Astrocyte of the cerebellum (primary cell): ENCODE data around the gene ARHGAP8.

Experiments used
- DNase-seq: peaks from one replicate; pipeline ENCODE4 v3.0.0-alpha.2; 2011; ENCODE audit warnings: low read depth
- H3K4me3 ChIP-seq: 2 replicates; pipeline ENCODE4 v1.5.1; 2011; ENCODE audit warnings: mild to moderate bottlenecking, low read depth, low read length, moderate library complexity
- in situ Hi-C: cut with HindIII; loops from 2 replicates; pipeline ENCODE4 v1.10.0; 2017; ENCODE audit warnings: low sequenced_read_pairs
- TF ChIP-seq, protein P1 (sequence below): IDR thresholded peaks from 2 replicates; pipeline ENCODE4 v1.5.1; 2012; ENCODE audit warnings: low read length, low read depth, moderate library complexity, mild to moderate bottlenecking; ENCODE audit errors: missing control alignments

The ARHGAP8 gene

DNA sequence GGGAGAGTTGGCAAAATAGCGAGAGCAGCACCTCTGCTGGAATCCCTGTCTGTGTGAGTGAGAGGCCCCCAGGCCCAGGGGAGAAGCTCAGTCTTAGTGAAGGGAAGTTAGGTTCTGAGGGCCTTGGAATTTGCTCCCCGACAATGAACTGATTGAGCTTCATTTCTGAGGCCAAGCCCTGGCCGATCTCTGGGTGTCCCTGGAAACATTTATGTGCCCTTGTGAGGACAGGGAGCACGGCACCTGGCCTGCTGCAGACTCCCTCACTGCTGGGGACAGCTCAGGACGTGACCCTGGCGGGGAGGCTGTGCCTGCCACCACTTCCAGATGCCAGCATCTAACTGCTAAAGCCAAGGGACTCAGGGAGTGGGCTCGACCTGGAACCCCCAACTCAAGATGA is 52.0 kb downstream of the ARHGAP8 start:
- DNase-seq: no peak
- H3K4me3 ChIP-seq: no peak overlapping the region
- in situ Hi-C loops: no loop called here
- TF ChIP-seq, protein P1, sequence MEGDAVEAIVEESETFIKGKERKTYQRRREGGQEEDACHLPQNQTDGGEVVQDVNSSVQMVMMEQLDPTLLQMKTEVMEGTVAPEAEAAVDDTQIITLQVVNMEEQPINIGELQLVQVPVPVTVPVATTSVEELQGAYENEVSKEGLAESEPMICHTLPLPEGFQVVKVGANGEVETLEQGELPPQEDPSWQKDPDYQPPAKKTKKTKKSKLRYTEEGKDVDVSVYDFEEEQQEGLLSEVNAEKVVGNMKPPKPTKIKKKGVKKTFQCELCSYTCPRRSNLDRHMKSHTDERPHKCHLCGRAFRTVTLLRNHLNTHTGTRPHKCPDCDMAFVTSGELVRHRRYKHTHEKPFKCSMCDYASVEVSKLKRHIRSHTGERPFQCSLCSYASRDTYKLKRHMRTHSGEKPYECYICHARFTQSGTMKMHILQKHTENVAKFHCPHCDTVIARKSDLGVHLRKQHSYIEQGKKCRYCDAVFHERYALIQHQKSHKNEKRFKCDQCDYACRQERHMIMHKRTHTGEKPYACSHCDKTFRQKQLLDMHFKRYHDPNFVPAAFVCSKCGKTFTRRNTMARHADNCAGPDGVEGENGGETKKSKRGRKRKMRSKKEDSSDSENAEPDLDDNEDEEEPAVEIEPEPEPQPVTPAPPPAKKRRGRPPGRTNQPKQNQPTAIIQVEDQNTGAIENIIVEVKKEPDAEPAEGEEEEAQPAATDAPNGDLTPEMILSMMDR: no peak

DNA sequence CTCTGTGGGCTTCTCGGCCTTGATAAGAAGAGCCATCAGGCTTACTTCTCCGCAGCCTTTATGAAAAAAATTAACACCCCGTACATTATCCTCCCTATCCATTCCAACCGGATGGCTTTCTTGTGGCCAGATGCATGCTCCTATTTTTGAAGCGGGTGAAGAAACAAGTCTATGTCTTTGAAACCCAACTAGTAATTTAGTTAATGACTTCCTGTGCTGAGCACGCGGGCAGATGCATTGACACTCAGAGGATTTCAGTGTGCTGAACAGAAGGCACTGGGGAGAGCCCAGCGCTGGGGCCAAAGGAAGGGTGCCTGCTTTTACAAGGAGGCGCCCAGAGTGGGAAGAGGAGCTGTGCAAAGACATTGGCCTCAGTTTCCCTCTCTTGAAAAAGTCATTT is 53.3 kb downstream of the ARHGAP8 start:
- in situ Hi-C loops: no loop called here
- no peak overlapping the region for H3K4me3 ChIP-seq
- TF ChIP-seq, protein P1: no peak
- DNase-seq: no peak

DNA sequence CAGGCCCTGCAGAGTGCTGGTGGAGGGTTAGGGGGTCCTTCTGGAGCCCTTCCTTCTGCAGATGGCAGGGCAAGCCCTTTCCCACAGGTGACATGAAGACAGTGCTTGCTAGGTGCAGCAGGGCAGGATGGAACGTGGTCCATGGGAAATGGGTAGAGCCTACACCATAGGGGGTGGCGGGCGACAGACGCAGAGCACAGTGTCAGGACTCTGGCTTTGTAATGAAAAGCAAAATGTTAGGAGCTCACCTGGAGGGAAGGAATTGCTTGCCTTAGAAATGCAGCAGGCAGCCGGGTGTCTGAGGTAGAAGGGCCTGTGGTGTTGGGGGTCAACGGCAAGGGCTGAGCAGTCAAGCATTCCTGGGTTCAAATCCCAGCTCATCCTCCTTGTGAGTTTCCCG is 54.9 kb downstream of the ARHGAP8 start:
- in situ Hi-C loops: no loop called here
- TF ChIP-seq, protein P1: no peak
- H3K4me3 ChIP-seq: no peak overlapping the region
- no peak for DNase-seq

DNA sequence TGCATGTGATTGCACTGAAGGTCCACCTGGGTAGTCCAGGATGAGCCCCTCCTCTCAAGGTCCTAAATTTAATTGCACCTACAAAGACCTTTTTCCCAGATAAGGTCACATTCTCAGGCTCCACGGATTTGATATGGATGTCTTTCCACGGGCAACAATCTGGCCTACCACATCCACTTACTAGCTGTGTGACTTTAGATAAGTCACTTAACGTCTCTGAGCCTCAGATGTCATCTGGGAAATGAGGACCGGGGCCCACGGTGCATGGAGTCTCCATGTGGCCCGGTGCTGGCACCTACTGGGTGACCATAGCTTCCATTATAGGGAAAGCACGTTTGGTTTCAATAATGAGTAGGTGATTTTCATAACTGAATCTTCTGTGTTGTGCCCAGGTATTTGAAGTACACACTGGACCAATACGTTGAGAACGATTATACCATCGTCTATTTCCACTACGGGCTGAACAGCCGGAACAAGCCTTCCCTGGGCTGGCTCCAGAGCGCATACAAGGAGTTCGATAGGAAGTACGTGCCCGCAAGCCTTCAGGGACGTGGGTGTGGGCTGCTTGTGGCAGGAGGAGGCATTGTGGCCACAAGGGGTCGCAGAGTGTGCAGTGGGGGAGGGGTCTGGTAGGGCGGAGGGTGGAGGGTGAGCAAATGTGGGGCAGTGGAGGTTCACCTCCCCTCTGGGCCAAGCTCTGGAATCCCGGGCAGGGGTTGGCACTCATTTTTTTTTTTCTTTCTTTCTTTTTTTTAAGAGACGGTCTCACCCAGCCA is 55.7 kb downstream of the ARHGAP8 start:
- H3K4me3 ChIP-seq: no peak overlapping the region
- no peak for DNase-seq
- in situ Hi-C loops: no loop called here
- TF ChIP-seq, protein P1: peak; percentile 21

DNA sequence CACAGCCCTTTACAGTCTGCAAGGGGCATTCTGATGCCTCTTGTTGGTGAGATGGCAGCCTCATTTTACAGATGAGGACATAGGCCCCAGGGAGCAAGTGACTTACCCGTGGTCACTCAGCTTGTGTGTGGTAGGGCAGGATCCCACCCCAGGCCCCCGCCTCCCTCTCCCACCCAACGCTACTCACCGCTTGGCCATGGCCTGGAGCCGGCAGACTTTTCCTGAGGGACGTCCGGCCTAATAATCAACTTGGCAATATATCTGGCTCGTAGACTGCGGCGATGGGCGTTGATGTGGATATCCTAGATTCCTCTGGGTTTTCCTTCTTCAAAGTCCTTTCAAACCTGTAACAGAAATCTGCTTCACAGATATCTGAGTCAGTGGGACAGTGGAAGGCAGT is 57.1 kb downstream of the ARHGAP8 start:
- no peak for DNase-seq
- H3K4me3 ChIP-seq: no peak overlapping the region
- in situ Hi-C loops: no loop called here
- TF ChIP-seq, protein P1: no peak

DNA sequence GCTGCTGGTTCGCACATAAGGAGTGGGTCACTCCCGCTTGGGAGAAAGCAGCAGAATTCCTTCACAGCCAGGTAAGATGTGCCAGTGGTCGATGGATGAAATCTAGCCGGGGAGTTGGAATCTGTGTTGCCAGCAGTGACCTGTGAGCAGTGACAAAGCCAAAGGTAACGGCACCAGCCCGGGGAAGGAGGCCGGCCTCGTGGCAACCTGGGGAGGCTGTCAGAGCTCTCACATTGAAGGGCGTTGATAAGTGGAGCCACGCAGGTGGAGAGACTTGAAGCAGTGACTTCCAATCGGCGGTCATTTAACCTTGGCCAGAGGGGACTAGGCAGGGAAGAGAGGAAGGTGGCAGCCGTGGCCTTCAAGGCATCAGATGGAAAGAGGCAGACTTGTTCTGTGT is 58.8 kb downstream of the ARHGAP8 start:
- no peak for DNase-seq
- in situ Hi-C loops: no loop called here
- no peak overlapping the region for H3K4me3 ChIP-seq
- TF ChIP-seq, protein P1: no peak
